K562 (cell line): ENCODE measurements around the gene KLHL41. TPM values are rescaled to one million over a fixed set of nuclear protein-coding genes. Genes with fewer than 3 reads are reported as not detected.
A peak's percentile ranks its signal among the peaks of the same experiment; 100 is the strongest.

Experiments
- BRF1 ChIP-seq: IDR thresholded peaks from 3 replicates; pipeline ENCODE4 v1.6.1; 2011; ENCODE audit warnings: borderline replicate concordance, mild to moderate bottlenecking; ENCODE audit not compliant: insufficient read length; ENCODE audit errors: extremely low read depth
- CREBBP ChIP-seq: IDR thresholded peaks from one replicate; pipeline ENCODE4 v1.6.1; 2012; ENCODE audit warnings: low read depth, mild to moderate bottlenecking, control low read depth, inconsistent platforms, low read length
- ETV1 ChIP-seq: fragments of 450-650 bp; conservative IDR thresholded peaks from 2 replicates; pipeline ENCODE4 v1.6.1; 2016; ENCODE audit warnings: missing genetic modification characterization, control low read depth, low read depth, missing compliant biosample characterization
- HNRNPUL1 ChIP-seq: fragments of 200-400 bp; formaldehyde crosslinking; IDR thresholded peaks from 2 replicates; pipeline ENCODE4 v1.6.1; 2017; ENCODE audit warnings: low read length
- NCOA2 ChIP-seq, 2 experiments: fragments of 450-650 bp; IDR thresholded peaks; 2 replicates each; pipeline ENCODE4 v1.6.1; 2018; ENCODE audit warnings: mild to moderate bottlenecking in 2 of 2, moderate library complexity in 1 of 2; ENCODE audit not compliant: partially characterized antibody in 2 of 2
- NFIX ChIP-seq: fragments of 250-450 bp; sonication (Bioruptor Pico); IDR thresholded peaks from 2 replicates; pipeline ENCODE4 v1.4.0; 2020; ENCODE audit warnings: low read depth, mild to moderate bottlenecking, moderate library complexity
- NR0B1 ChIP-seq: fragments of 450-650 bp; IDR thresholded peaks from one replicate; pipeline ENCODE4 v1.6.1; 2018; ENCODE audit warnings: mild to moderate bottlenecking, moderate library complexity; ENCODE audit not compliant: partially characterized antibody
- PTTG1 ChIP-seq: fragments of 450-650 bp; IDR thresholded peaks from 2 replicates; pipeline ENCODE4 v1.6.1; 2016; ENCODE audit warnings: low read depth, mild to moderate bottlenecking, missing genetic modification characterization, missing compliant biosample characterization
- RBM14 ChIP-seq: fragments of 200-400 bp; formaldehyde crosslinking; IDR thresholded peaks from 2 replicates; pipeline ENCODE4 v1.6.1; 2018; ENCODE audit warnings: low read depth, mild to moderate bottlenecking, low read length, moderate library complexity, borderline replicate concordance; ENCODE audit not compliant: insufficient read depth
- XRCC5 ChIP-seq: fragments of 200-400 bp; formaldehyde crosslinking; IDR thresholded peaks from 2 replicates; pipeline ENCODE4 v1.6.1; 2017; ENCODE audit warnings: low read depth, mild to moderate bottlenecking, low read length
- ZBTB34 ChIP-seq: fragments of 250-450 bp; sonication (Bioruptor Pico); IDR thresholded peaks from 2 replicates; pipeline ENCODE4 v1.8.0; 2021; ENCODE audit warnings: mild to moderate bottlenecking, moderate library complexity
- ZKSCAN3 ChIP-seq: fragments of 250-450 bp; sonication (Bioruptor Pico); IDR thresholded peaks from 2 replicates; pipeline ENCODE4 v1.4.0; 2020
- ZNF121 ChIP-seq: sonication (generic); formaldehyde crosslinking; conservative IDR thresholded peaks from 2 replicates; pipeline ENCODE4 v1.8.0; 2022; ENCODE audit warnings: missing genetic modification reagents
- ZNF253 ChIP-seq: fragments of 250-450 bp; sonication (Bioruptor Pico); conservative IDR thresholded peaks from 2 replicates; pipeline ENCODE4 v1.6.1; 2021; ENCODE audit warnings: mild to moderate bottlenecking
- ZNF280B ChIP-seq: fragments of 250-450 bp; sonication (Bioruptor Pico); IDR thresholded peaks from 2 replicates; pipeline ENCODE4 v1.5.1; 2021; ENCODE audit warnings: mild to moderate bottlenecking
- ZNF561 ChIP-seq: fragments of 450-650 bp; formaldehyde crosslinking; conservative IDR thresholded peaks from 2 replicates; pipeline ENCODE4 v1.4.0; 2020; ENCODE audit warnings: mild to moderate bottlenecking, moderate library complexity
- ZNF57 ChIP-seq: fragments of 450-650 bp; formaldehyde crosslinking; IDR thresholded peaks from 2 replicates; pipeline ENCODE4 v1.4.0; 2020; ENCODE audit warnings: mild to moderate bottlenecking, moderate library complexity
- polyA plus RNA-seq, 8 experiments: library from polyadenylated mRNA; depleted of rRNA in 4 of 8; stranded (reverse) in 5 of 8; unstranded in 3 of 8; fragments of >200 nt; fragmentation: Nextera tagmentation in 2 of 8; fragmentation: Illumina TruSeq in 1 of 8; extraction: Ambion mirVana in 2 of 8; extraction: Trizol in 1 of 8; gene quantifications; 2 replicates each; pipeline versions ENCODE4 v1.2.1 to v1.2.3, GENCODE V29; 2011 to 2014; ENCODE audit warnings: inconsistent platforms in 1 of 8, missing spikeins in 1 of 8
- total RNA-seq, 7 experiments: library from RNA; depleted of rRNA in 6 of 7; stranded (reverse); fragments of >200 nt in 6 of 7; fragmentation: Illumina TruSeq in 2 of 7; extraction: Trizol in 2 of 7; gene quantifications; 2 replicates each; pipeline versions ENCODE4 v1.2.1 to v1.2.3, GENCODE V29; 2011 to 2021; ENCODE audit warnings: low replicate concordance in 1 of 7
- TF ChIP-seq, protein P1 (sequence below): fragments of 450-650 bp; IDR thresholded peaks from 2 replicates; pipeline ENCODE4 v1.7.0; 2016; ENCODE audit warnings: borderline replicate concordance

KLHL41 gene
- total and polyA plus RNA-seq, 9 of the 15 experiments (the other 6 are each of a cell fraction or from before 2014, with no cell fraction given) = 0.05 to 1.5 (median 0.09) TPM

DNA sequence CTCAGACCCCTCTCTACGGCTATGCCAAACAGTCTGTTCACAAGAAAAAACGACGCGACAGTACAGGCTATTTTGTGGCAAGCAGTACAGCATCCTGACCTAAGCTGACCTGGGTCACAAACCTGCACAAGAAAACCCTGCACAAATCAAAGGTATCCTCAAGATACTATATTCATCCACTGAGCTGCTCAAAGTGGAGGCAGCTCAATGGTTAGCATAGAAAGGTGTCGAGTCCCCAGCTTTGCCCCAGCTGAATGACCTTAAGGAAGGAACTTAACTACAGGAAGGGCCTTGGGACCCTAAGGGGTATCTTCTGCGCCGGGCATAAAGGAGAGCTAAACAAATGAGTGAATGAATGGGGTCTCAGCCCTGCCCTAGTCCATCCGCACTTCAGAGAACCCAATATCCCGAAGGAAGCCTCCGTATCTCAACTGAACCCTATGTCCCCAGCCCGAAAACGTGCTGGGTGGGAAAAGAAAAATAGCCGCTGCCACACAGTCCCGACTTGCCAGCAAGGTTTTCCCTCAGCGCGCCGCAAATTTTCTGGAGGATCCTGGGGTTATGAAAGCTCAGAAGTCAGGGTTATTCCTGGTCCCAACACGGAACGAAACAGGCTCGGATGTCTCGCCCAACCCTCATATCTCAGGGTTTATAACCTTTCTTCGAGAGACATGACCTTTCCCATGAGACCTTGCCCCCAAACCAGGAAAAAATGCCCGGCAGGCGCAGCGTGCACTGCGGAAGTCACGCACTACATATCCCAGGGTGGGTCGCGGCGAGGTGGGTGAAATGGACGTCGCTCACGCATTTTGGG lies 63.9 kb downstream of the KLHL41 start, which contains the start of gene FASTKD1 (continued):
- TF ChIP-seq NR0B1 (no peak), RBM14 (no peak), ZNF253 (CRISPR knock-in tag) (no peak), ZNF280B (CRISPR knock-in tag) (no peak), NCOA2 (IDR thresholded peaks at IDR 0.05; ENCODE audit: partially characterized antibody in 2 of 2) (no peak), PTTG1 (tag) (no peak), BRF1 (no peak), XRCC5 (peak; percentile 62), ETV1 (peak; percentile 15; the same call in 1 of the 2 replicates), ZNF121 (CRISPR knock-in tag) (no peak), CREBBP (no peak), ZKSCAN3 (CRISPR knock-in tag) (no peak), ZBTB34 (CRISPR knock-in tag) (no peak), HNRNPUL1 (no peak), NFIX (CRISPR knock-in tag) (no peak), ZNF57 (no peak), ZNF561 (CRISPR knock-in tag) (no peak)
- TF ChIP-seq, protein P1, sequence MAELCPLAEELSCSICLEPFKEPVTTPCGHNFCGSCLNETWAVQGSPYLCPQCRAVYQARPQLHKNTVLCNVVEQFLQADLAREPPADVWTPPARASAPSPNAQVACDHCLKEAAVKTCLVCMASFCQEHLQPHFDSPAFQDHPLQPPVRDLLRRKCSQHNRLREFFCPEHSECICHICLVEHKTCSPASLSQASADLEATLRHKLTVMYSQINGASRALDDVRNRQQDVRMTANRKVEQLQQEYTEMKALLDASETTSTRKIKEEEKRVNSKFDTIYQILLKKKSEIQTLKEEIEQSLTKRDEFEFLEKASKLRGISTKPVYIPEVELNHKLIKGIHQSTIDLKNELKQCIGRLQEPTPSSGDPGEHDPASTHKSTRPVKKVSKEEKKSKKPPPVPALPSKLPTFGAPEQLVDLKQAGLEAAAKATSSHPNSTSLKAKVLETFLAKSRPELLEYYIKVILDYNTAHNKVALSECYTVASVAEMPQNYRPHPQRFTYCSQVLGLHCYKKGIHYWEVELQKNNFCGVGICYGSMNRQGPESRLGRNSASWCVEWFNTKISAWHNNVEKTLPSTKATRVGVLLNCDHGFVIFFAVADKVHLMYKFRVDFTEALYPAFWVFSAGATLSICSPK = no peak
